Psoas muscle (tissue), 8 donors: ENCODE results near the gene ZNF335. TPM values are rescaled to one million over a fixed set of nuclear protein-coding genes. Genes with fewer than 3 reads are reported as not detected.

ENCODE experiments used
- ATAC-seq, 4 donors: fragments of 200-7000 bp; cut with Tn5 transposase; one replicate each; pipeline ENCODE4 v1.9.1; 2020; ENCODE audit warnings: moderate library complexity in 3 of 4, mild to moderate bottlenecking in 2 of 4
- DNase-seq, 2 donors: peaks; one replicate each; pipeline ENCODE4 v3.0.0-alpha.2; 2020
- H3K27ac ChIP-seq: fragments of 200-600 bp; one replicate; pipeline ENCODE4 v1.8.0; 2022
- H3K27me3 ChIP-seq, 3 donors: fragments of 200-600 bp in 1 of 3; one replicate each; pipeline versions ENCODE4 v1.6.1 to v1.8.0; 2013 to 2022; ENCODE audit warnings: low read length in 2 of 3, mild to moderate bottlenecking in 2 of 3, moderate library complexity in 1 of 3; ENCODE audit not compliant: insufficient read depth in 3 of 3
- H3K36me3 ChIP-seq, 2 donors: fragments of 200-600 bp in 1 of 2; one replicate each; pipeline versions ENCODE4 v1.6.1 to v1.8.0; 2013 to 2022; ENCODE audit warnings: low read depth in 1 of 2, mild to moderate bottlenecking in 1 of 2, moderate library complexity in 1 of 2; ENCODE audit not compliant: insufficient read depth in 1 of 2
- H3K4me1 ChIP-seq: fragments of 200-600 bp; one replicate; pipeline ENCODE4 v1.8.0; 2022
- H3K4me3 ChIP-seq: fragments of 200-600 bp; one replicate; pipeline ENCODE4 v1.8.0; 2022; ENCODE audit warnings: mild to moderate bottlenecking
- H3K9me3 ChIP-seq: fragments of 200-600 bp; one replicate; pipeline ENCODE4 v1.8.0; 2022
- CTCF ChIP-seq: fragments of 200-600 bp; IDR thresholded peaks from one replicate; pipeline ENCODE4 v1.8.0; 2022; ENCODE audit warnings: antibody characterized with exemption
- WGBS, 3 donors: extraction: QIAGEN DNeasy Blood & Tissue Kit; methylation state at CpG; one replicate each; pipeline versions ENCODE4 v1.1.6 to v1.1.7; 2013; 5-methylcytosine and 5-hydroxymethylcytosine counted together
- intact Hi-C, 2 donors: fragments of 100-400 bp; cut with DNase I; formaldehyde crosslinking; loops; one replicate each; pipeline versions ENCODE4 v1.11.0 to v1.14.2; 2022
- polyA plus RNA-seq, 3 donors: library from polyadenylated mRNA; stranded (reverse); fragments of 200-250 nt; gene quantifications; one replicate each; pipeline ENCODE4 v1.2.3, GENCODE V29; 2013
- total RNA-seq, 4 donors: library from RNA; stranded (reverse); fragmentation: NEBNext Ultra II Directional in 2 of 4; extraction: Animal tissue kit (Norgen Biotek cat#: 25700) in 2 of 4; gene quantifications; one replicate each; pipeline versions ENCODE4 v1.2.1 to v1.2.4, GENCODE V29; 2021 to 2023
- donor health status: healthy with polysubstance abuse.
- donor health status: DM: no; HTN: no; CAD: no; lungs with moderate emphysema.
- donor health status: Bipolar disorder and iron deficiency.
- donor health status: healthy.
- donor health status: DM: yes; HTN: yes; CAD: no.
- donor health status: DM: no; HTN: no; CAD: no.
- donor health status: DM: no; HTN: no; CAD: no.
- donor health status: DM: yes; HTN: yes; CAD: no.

The ZNF335 gene
- total and polyA plus RNA-seq, 7 donors = 6.9 to 11.5 (median 10.2) TPM

GRCh38 chr20:46004187-46004586 lies 32.2 kb upstream of the ZNF335 start:
- Histone ChIP-seq H3K4me1 (no peaks in the 10 kb centered on the region), H3K36me3 (no peaks in the 10 kb centered on the region), H3K27me3 (peaks cover 0 to 48% (median 13%) of the 10 kb centered on the region in 3 donors), H3K4me3 (no peak overlapping the region), H3K9me3 (no peaks in the 10 kb centered on the region), H3K27ac (no peak overlapping the region)
- intact Hi-C loops = no loop called here
- no peak for ATAC-seq
- WGBS, 3 donors = 39 to 48% (median 46%) methylated on average over 4 of the region's 4 CpGs
- TF ChIP-seq CTCF = no peak
- peak in 1 of 2 donors; percentile 17 for DNase-seq

GRCh38 chr20:46002008-46002407 lies 30.0 kb upstream of the ZNF335 start:
- no peak for DNase-seq
- TF ChIP-seq CTCF = no peak
- H3K36me3 ChIP-seq = no peaks in the 10 kb centered on the region
- H3K4me3 ChIP-seq = no peak overlapping the region
- peaks cover 0 to 37% (median 6%) of the 10 kb centered on the region in 3 donors for H3K27me3 ChIP-seq
- no peak for ATAC-seq
- WGBS, 3 donors = 84 to 97% (median 89%) methylated on average over 2 to 3 of the region's 3 CpGs
- no peaks in the 10 kb centered on the region for H3K9me3 ChIP-seq
- intact Hi-C loops = no loop called here
- H3K4me1 ChIP-seq = no peaks in the 10 kb centered on the region
- H3K27ac ChIP-seq = no peak overlapping the region

GRCh38 chr20:46001498-46001897 lies 29.5 kb upstream of the ZNF335 start:
- Histone ChIP-seq H3K36me3 (no peaks in the 10 kb centered on the region), H3K4me1 (no peaks in the 10 kb centered on the region), H3K27ac (no peak overlapping the region), H3K27me3 (peaks cover 0 to 32% (median 6%) of the 10 kb centered on the region in 3 donors), H3K9me3 (no peaks in the 10 kb centered on the region), H3K4me3 (no peak overlapping the region)
- intact Hi-C loops = no loop called here
- TF ChIP-seq CTCF = no peak
- WGBS, 3 donors = 86 to 93% (median 88%) methylated on average over 5 of the region's 5 CpGs
- DNase-seq (no peak), ATAC-seq (no peak)

GRCh38 chr20:46000262-46000996 lies 28.4 kb upstream of the ZNF335 start:
- H3K36me3 ChIP-seq = no peaks in the 10 kb centered on the region
- no peak overlapping the region for H3K27ac ChIP-seq
- ATAC-seq (no peak), DNase-seq (no peak)
- no peaks in the 10 kb centered on the region for H3K4me1 ChIP-seq
- H3K27me3 ChIP-seq = peaks cover 0 to 22% (median 6%) of the 10 kb centered on the region in 3 donors
- 33 to 35% (median 34%) methylated on average over 16 of the region's 16 CpGs for WGBS, 3 donors
- no peak for TF ChIP-seq CTCF
- intact Hi-C loops = no loop called here
- no peaks in the 10 kb centered on the region for H3K9me3 ChIP-seq
- H3K4me3 ChIP-seq = no peak overlapping the region
